Calu3 (cell line): Measurements from ENCODE around the gene TVP23A. TPM values are rescaled to one million over a fixed set of nuclear protein-coding genes. Genes with fewer than 3 reads are reported as not detected.

Experiments used
- BruUV-seq: library from RNA; stranded (reverse); fragments of 400-500 nt; replicated peaks from 2 replicates; lab custom pipeline; 2021; lab: Mats Ljungman, UMichigan
- CTCF ChIA-PET: fragments of 300-600 bp; sonication (Branson Sonifier 250); formaldehyde crosslinking; loops from one replicate; lab custom pipeline; 2022; ENCODE audit warnings: antibody characterized with exemption; lab: Charles Lee
- DNase-seq: peaks from one replicate; pipeline ENCODE4 v3.0.0; 2022
- H3K27ac Mint-ChIP-seq: one replicate; pipeline ENCODE4 v1.8.0; 2022; ENCODE audit warnings: mixed read lengths; ENCODE audit not compliant: unreplicated experiment
- H3K27me3 Mint-ChIP-seq: one replicate; pipeline ENCODE4 v1.8.0; 2022; ENCODE audit warnings: mixed read lengths; ENCODE audit not compliant: unreplicated experiment
- H3K36me3 Mint-ChIP-seq: one replicate; pipeline ENCODE4 v1.8.0; 2022; ENCODE audit warnings: mild to moderate bottlenecking, moderate library complexity, mixed read lengths; ENCODE audit not compliant: insufficient read depth, unreplicated experiment
- H3K4me1 Mint-ChIP-seq: one replicate; pipeline ENCODE4 v1.8.0; 2022; ENCODE audit warnings: mild to moderate bottlenecking, low read depth, mixed read lengths; ENCODE audit not compliant: unreplicated experiment
- H3K4me3 Mint-ChIP-seq: one replicate; pipeline ENCODE4 v1.8.0; 2022; ENCODE audit warnings: mild to moderate bottlenecking, low read depth, moderate library complexity, mixed read lengths; ENCODE audit not compliant: unreplicated experiment
- H3K9me3 Mint-ChIP-seq: one replicate; pipeline ENCODE4 v1.8.0; 2022; ENCODE audit warnings: low read depth, mixed read lengths; ENCODE audit not compliant: unreplicated experiment
- intact Hi-C: fragments of 100-400 bp; cut with micrococcal nuclease; formaldehyde crosslinking; loops from one replicate; pipeline ENCODE4 v1.10.0; 2022; ENCODE audit not compliant: unreplicated experiment
- total RNA-seq: library from RNA; stranded (reverse); gene quantifications from 2 replicates; pipeline ENCODE4 v1.2.3, GENCODE V29; 2022
- TF ChIP-seq, protein P1 (sequence below): fragments of 200-600 bp; IDR thresholded peaks from one replicate; pipeline ENCODE4 v1.8.0; 2022; ENCODE audit warnings: antibody characterized with exemption; ENCODE audit not compliant: unreplicated experiment

Gene TVP23A
- total RNA-seq, 1 experiment from 2014 or later = 0.21 TPM

DNA sequence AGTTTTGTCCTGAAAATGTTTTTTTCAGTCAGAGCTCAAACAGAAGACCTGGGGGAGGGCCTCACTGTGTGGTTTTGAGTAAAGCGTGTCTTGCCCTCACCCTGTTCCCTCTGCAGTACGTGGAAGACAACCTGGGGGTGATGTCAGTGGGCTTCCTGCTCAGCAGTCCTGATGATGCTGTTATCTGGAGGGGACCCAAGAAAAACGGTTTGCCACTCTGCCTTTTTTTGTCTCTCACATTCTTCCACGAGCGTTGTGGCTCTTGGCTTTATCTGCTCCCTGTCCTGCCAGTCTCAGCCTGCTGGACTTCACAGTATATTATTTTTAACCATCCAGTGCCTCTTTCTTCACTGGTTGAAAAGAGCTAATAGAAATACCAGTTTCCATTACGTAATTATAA, 62.0 kb downstream of the TVP23A start:
- H3K36me3 Mint-ChIP-seq = peaks cover 28% of the 10 kb centered on the region
- H3K27me3 Mint-ChIP-seq = no peaks in the 10 kb centered on the region
- no peak overlapping the region for H3K4me3 Mint-ChIP-seq
- no peak for DNase-seq
- H3K27ac Mint-ChIP-seq = no peak overlapping the region
- no peaks in the 10 kb centered on the region for H3K9me3 Mint-ChIP-seq
- peaks cover 7% of the 10 kb centered on the region for H3K4me1 Mint-ChIP-seq
- CTCF ChIA-PET = interaction anchor here (1.4 kb wide), 1 partner anchor 162 kb away, joined by 4 read pairs; no protein-coding TSS in a partner anchor
- TF ChIP-seq, protein P1, sequence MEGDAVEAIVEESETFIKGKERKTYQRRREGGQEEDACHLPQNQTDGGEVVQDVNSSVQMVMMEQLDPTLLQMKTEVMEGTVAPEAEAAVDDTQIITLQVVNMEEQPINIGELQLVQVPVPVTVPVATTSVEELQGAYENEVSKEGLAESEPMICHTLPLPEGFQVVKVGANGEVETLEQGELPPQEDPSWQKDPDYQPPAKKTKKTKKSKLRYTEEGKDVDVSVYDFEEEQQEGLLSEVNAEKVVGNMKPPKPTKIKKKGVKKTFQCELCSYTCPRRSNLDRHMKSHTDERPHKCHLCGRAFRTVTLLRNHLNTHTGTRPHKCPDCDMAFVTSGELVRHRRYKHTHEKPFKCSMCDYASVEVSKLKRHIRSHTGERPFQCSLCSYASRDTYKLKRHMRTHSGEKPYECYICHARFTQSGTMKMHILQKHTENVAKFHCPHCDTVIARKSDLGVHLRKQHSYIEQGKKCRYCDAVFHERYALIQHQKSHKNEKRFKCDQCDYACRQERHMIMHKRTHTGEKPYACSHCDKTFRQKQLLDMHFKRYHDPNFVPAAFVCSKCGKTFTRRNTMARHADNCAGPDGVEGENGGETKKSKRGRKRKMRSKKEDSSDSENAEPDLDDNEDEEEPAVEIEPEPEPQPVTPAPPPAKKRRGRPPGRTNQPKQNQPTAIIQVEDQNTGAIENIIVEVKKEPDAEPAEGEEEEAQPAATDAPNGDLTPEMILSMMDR = no peak
- no TSS peak for BruUV-seq
- intact Hi-C loops = loop anchor here (5.0 kb wide), 1 partner anchor 161 kb away; no protein-coding TSS in a partner anchor

DNA sequence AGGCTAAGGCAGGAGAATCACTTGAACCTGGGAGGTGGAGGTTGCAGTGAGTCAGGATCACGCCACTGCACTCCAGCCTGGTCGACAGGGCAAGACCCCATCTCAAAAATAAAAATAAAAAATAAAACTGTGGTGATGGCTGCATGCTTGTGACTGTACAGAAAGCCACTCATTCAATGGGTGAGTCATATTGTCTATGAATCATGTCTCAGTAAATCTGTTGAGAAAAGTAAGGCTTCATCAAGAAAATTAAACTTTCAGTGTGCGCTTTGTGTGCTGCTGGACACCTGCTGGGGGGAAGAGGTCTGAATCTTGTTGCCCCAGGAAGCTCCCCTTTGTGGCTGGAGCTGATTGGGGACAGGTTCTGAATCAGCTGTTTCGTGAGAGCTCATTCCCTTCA, 63.7 kb downstream of the TVP23A start:
- H3K4me1 Mint-ChIP-seq = peaks cover 7% of the 10 kb centered on the region
- intact Hi-C loops = loop anchor here (5.0 kb wide), 1 partner anchor 162 kb away; no protein-coding TSS in a partner anchor
- CTCF ChIA-PET = interaction anchor here (0.6 kb wide), 1 partner anchor 1978 kb away, joined by 8 read pairs; no protein-coding TSS in a partner anchor
- no peak for DNase-seq
- TF ChIP-seq, protein P1 = no peak
- H3K4me3 Mint-ChIP-seq = no peak overlapping the region
- no TSS peak for BruUV-seq
- H3K27ac Mint-ChIP-seq = no peak overlapping the region
- H3K36me3 Mint-ChIP-seq = peaks cover 25% of the 10 kb centered on the region
- no peaks in the 10 kb centered on the region for H3K27me3 Mint-ChIP-seq
- no peaks in the 10 kb centered on the region for H3K9me3 Mint-ChIP-seq

DNA sequence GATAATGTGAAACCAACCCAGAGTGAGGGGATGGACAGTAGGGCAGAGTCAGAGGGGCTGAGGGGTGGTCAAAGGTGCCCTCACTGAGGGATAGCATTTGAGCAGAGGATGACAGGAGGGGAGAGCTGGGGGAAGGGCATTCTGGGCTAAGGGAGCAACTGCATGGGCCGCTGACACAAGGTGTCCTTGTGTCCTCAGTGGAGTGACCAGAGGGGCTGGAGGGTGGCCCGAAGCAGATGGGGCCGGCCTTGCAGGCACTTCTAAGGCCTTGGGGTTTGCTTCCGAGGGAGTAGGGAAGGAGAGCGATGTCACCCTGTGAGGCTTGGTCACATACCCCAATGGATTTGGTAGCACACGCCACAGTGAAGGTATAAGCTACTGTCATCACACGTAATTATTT, 64.9 kb downstream of the TVP23A start:
- Mint-ChIP-seq H3K4me1 (peaks cover 7% of the 10 kb centered on the region), H3K4me3 (no peak overlapping the region), H3K9me3 (no peaks in the 10 kb centered on the region), H3K27me3 (no peaks in the 10 kb centered on the region), H3K27ac (peak overlapping the region; percentile 12), H3K36me3 (peaks cover 20% of the 10 kb centered on the region)
- DNase-seq = no peak
- CTCF ChIA-PET = interaction anchor here (1.2 kb wide), 1 partner anchor 12 kb away, joined by 3 read pairs; no protein-coding TSS in a partner anchor
- intact Hi-C loops = no loop called here
- no TSS peak for BruUV-seq
- TF ChIP-seq, protein P1 = no peak

DNA sequence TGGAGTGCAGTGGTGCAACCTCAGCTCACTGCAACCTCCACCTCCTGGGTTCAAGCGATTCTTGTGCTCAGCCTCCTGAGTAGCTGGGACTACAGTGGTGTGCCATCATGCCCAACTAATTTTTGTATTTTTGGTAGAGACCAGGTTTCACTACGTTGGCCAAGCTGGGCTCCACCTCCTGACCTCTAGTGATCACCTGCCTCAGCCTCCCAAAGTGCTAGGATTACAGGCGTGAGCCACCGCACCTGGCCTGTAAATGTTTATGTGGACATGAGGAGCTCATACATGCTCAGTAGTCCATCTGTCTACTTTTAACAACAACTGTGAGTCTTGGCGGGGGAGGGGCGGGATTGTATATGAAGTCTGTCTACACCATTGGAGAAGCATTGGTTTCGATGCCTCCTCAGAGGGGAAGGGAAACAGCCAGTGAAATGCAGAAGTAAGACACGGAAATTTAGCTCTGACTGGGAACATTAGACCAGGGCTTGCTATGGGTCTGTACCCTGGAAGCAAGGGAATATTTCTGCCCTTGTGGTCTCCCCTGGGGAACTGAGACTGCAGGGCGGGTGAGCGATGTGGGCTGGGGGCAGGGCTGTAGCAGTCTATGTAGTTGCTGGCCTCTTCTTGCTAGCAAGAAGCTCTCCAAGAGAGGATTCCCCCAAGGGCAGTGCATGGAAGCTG, 65.6 kb downstream of the TVP23A start:
- CTCF ChIA-PET = interaction anchor here (1.2 kb wide), 1 partner anchor 13 kb away, joined by 3 read pairs; no protein-coding TSS in a partner anchor
- BruUV-seq = no TSS peak
- Mint-ChIP-seq H3K36me3 (peaks cover 27% of the 10 kb centered on the region), H3K4me3 (no peak overlapping the region), H3K9me3 (no peaks in the 10 kb centered on the region), H3K27me3 (no peaks in the 10 kb centered on the region), H3K4me1 (peaks cover 7% of the 10 kb centered on the region), H3K27ac (no peak overlapping the region)
- intact Hi-C loops = no loop called here
- DNase-seq = no peak
- TF ChIP-seq, protein P1 = no peak
